WERI-Rb-1 (cell line): ENCODE measurements around the gene AKAP13.

Experiments used
- DNase-seq: peaks from one replicate; pipeline ENCODE4 v3.0.0-alpha.2; 2020
- H3K27ac ChIP-seq: fragments of 250-450 bp; sonication (Bioruptor Pico); 2 replicates; pipeline ENCODE4 v1.5.1; 2020; ENCODE audit warnings: mild to moderate bottlenecking, moderate library complexity
- H3K27me3 ChIP-seq: fragments of 250-450 bp; sonication (Bioruptor Pico); 2 replicates; pipeline ENCODE4 v1.5.1; 2021; ENCODE audit warnings: mild to moderate bottlenecking, low read depth, moderate library complexity; ENCODE audit not compliant: insufficient read depth, severe bottlenecking
- H3K36me3 ChIP-seq: fragments of 250-450 bp; sonication (Bioruptor Pico); 2 replicates; pipeline ENCODE4 v1.5.1; 2020; ENCODE audit warnings: mild to moderate bottlenecking, moderate library complexity
- H3K4me3 ChIP-seq: 2 replicates; pipeline ENCODE4 v1.5.1; 2011; ENCODE audit warnings: low read depth, mild to moderate bottlenecking, control low read depth, low read length
- H3K9me3 ChIP-seq: fragments of 250-450 bp; sonication (Bioruptor Pico); 2 replicates; pipeline ENCODE4 v1.5.1; 2021; ENCODE audit warnings: mild to moderate bottlenecking, moderate library complexity; ENCODE audit not compliant: severe bottlenecking
- TF ChIP-seq, protein P1 (sequence below): IDR thresholded peaks from 2 replicates; pipeline ENCODE4 v1.5.1; 2011; ENCODE audit warnings: low read depth, mild to moderate bottlenecking, control low read depth, inconsistent platforms, low read length

AKAP13 gene

DNA sequence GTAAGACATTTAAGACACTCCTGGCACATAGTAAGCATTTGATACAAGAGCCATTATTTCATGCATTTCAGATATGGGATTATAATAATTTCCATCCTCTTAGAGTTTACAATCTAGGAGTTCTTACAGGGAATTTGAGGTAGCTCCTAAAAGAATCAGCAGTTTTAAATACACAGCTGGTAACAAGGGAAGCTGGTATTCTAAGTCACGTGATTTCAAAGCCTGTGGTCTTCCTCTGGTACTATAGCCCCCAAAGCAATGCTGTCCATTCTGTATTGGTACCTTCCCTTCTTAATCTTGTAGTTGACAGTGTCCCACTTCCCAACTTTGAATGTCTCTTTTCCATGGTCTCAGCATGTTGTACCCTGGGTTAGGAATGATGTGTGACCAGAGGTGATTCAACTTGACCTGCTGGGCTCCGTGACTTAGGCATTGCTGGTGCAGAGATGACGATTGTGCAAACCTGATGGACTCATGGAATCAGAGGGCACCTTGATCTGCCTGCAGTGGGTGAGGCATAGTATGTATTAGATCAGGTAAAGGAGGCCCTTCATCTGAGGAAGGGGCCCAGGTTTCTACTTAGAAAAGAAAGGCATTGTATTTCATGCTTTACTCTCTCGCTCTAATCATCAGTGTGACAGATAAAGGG lies 122.9 kb downstream of the AKAP13 start:
- Histone ChIP-seq H3K36me3 (peaks cover 45% of the 10 kb centered on the region), H3K27ac (peak overlapping the region; percentile 83), H3K4me3 (peak overlapping the region; percentile 3; the same call in 1 of the 2 replicates), H3K9me3 (no peaks in the 10 kb centered on the region), H3K27me3 (no peaks in the 10 kb centered on the region)
- TF ChIP-seq, protein P1, sequence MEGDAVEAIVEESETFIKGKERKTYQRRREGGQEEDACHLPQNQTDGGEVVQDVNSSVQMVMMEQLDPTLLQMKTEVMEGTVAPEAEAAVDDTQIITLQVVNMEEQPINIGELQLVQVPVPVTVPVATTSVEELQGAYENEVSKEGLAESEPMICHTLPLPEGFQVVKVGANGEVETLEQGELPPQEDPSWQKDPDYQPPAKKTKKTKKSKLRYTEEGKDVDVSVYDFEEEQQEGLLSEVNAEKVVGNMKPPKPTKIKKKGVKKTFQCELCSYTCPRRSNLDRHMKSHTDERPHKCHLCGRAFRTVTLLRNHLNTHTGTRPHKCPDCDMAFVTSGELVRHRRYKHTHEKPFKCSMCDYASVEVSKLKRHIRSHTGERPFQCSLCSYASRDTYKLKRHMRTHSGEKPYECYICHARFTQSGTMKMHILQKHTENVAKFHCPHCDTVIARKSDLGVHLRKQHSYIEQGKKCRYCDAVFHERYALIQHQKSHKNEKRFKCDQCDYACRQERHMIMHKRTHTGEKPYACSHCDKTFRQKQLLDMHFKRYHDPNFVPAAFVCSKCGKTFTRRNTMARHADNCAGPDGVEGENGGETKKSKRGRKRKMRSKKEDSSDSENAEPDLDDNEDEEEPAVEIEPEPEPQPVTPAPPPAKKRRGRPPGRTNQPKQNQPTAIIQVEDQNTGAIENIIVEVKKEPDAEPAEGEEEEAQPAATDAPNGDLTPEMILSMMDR: no peak
- no peak for DNase-seq

DNA sequence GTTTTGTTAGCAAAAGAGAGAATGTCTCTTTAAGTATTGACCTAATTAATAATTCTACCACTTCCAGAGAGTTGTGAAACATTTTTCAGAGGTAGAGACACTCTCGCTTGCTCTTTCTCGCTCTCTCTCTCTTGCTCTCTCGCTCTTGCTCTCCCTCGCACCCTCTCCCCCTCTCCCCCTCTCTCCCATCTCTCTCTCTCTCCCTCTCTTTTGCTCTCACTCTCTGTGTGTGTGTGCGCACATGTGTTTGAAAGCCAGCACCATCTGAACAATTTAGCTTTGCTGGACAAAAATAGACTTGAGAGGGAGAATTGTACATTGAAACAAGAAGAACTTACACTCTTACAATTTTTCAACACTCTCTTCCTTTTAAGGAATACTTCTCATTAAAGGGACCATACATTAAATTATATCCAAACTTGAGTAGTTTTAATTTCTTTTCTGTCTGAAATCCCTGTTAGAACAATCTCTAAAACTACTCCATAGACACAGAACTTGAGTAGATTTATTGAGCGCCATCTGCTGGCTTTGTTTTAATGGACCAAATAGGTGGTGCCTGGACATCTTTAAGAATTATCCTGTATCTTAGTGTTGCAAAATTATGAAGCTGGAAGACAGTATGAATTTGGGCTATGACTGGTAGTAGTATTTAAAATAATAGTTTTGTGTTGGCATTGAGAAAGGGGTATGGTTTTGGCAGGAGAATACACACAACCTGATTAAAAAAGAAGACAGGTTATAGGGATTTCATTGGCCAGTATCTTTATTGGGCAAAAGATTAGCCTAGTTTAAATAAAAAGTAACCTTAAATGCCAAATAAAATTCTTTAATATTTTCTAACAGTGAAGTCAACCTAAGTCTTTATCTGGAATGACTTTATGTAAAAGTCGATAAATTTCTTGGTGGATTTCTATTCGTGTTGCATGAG lies 124.6 kb downstream of the AKAP13 start:
- peak overlapping the region; percentile 83 for H3K27ac ChIP-seq
- no peaks in the 10 kb centered on the region for H3K27me3 ChIP-seq
- H3K9me3 ChIP-seq: no peaks in the 10 kb centered on the region
- peak; percentile 53 for DNase-seq
- 0 out of 2 replicates have a peak overlapping the region, but pooled peaks have one; percentile 9 for H3K4me3 ChIP-seq
- TF ChIP-seq, protein P1: 0 out of 2 replicates have a peak, but pooled peaks have one; percentile 29
- peaks cover 38% of the 10 kb centered on the region for H3K36me3 ChIP-seq

DNA sequence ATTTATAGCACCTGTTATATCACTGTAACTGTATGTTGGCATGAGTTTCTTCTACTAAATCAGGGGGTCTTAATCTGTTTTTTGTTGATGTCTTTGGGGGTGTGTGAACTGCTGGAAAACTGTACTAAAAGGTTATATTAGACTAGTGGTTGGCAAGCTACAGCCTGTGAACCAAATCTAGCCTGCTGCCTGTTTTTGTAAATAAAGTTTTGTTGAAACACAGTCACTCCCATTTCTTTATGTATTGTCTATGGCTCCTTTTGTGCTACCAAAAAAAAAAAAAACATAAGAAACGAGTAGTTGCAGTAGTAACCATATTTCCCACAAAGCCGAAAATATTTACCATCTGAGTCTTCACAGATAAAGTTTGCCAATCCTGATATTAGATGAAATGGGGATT lies 126.7 kb downstream of the AKAP13 start:
- peaks cover 22% of the 10 kb centered on the region for H3K36me3 ChIP-seq
- TF ChIP-seq, protein P1: no peak
- no peak overlapping the region; the same call in 1 of the 2 replicates for H3K27ac ChIP-seq
- H3K27me3 ChIP-seq: no peaks in the 10 kb centered on the region
- no peak for DNase-seq
- H3K9me3 ChIP-seq: no peaks in the 10 kb centered on the region
- H3K4me3 ChIP-seq: no peak overlapping the region

DNA sequence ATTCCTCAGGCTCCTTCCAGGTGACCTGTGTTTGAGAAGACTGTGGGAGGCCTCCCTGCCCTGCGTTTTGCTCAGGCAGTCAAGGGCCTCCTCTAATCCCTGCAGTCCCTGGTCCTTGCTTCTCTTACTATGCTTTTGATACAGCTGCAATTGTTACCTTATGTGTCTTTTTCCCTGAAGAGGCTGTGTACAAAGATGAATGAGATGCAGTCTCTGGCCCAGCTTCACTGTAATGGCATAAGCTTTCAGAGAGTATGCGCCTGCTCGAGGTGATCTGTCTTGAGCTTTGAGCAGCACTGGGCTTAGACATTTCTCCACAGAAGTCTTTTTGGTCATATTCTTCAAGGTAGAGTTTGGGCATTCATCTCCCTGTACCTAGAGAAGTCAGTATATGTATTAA lies 129.6 kb downstream of the AKAP13 start:
- Histone ChIP-seq H3K27me3 (no peaks in the 10 kb centered on the region), H3K27ac (no peak overlapping the region), H3K36me3 (peaks cover 19% of the 10 kb centered on the region), H3K4me3 (no peak overlapping the region), H3K9me3 (no peaks in the 10 kb centered on the region)
- TF ChIP-seq, protein P1: no peak
- no peak for DNase-seq

DNA sequence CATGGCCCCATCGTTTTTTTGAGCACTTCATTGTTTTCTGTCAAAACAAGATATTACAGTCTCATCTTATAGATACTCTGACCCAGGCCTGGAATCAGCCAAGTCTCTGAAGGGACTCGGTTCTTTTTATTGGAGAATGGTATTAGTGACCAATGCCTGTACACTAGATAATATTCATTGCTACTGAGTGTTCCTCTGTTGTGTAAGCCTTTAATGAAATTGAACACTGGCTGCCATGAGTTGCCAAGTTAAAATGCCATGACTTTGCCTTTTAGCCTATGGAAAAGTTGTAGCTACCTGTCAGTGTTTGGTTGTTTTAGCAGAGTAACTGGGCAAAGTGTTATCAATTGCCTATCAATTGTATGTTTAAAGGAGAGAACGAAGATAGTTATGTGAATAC lies 134.0 kb downstream of the AKAP13 start:
- TF ChIP-seq, protein P1: no peak
- H3K27me3 ChIP-seq: no peaks in the 10 kb centered on the region
- H3K4me3 ChIP-seq: no peak overlapping the region
- DNase-seq: no peak
- H3K27ac ChIP-seq: no peak overlapping the region
- peaks cover 18% of the 10 kb centered on the region for H3K36me3 ChIP-seq
- H3K9me3 ChIP-seq: no peaks in the 10 kb centered on the region
